Fibroblast of peridontal ligament (primary cell): ENCODE data around the gene RTN4.
"Not testable (repeated sequence)": the region's sequence is repeated elsewhere in the genome, so short reads cannot be mapped to it uniquely, and the experiment has no call there.

Experiments
- DNase-seq: peaks from one replicate; pipeline ENCODE4 v3.0.0-alpha.2; 2010; ENCODE audit errors: extremely low read depth

Gene RTN4

DNA sequence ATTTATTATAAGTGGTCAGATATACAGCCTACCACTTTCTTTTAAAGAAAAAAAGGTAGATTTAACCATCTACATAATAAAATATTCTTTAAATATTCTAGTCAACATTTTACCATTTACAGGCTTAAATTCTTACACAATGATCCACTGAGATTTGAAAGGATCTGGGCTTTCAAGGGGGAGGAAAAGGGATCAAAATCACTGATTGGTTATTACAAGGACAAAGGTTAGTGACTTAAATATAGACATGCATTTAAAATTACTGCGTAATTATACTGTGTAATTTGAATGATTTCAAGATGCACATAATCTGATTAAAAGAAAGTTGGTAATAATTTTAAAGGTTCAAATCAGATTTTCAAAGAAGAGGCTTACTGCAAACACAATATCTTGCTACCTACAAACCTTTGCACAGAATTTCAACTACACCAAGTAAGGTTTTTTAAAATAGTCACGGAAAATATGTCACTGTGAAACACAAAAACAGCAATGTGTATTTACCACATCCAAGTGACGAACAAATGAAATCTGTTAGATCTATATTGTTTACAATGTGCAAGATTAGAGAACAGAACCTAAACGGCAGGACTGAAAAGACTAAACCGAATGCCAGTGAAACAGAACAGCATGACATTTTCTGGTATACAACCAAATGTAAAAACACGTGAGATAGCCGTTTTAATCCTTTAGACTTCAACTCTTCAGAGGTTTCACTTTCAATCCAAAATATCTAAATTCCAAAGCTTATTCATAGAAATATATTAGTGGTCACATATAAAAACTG is 40.8 kb downstream of the RTN4 start:
- DNase-seq, result peak; percentile 38

DNA sequence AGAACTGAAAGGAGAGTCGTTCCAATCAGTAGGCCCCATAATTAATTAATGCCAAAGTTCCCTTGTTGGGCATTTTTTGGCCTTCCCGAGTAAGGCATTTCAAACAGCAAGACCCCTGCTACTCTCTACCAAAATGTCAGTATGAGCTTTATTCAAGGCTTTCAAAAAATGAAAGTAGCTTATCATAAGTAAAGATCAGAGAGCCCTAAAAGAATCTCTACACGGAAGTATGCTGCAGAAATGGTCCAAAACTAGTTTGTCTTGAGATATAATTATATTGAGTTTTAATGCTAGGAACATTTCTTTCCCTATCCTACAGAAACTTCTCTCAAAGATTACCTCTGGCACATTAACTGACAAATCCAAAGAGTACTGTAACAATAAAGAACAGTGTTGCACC is 43.9 kb downstream of the RTN4 start:
- DNase-seq, result no peak

DNA sequence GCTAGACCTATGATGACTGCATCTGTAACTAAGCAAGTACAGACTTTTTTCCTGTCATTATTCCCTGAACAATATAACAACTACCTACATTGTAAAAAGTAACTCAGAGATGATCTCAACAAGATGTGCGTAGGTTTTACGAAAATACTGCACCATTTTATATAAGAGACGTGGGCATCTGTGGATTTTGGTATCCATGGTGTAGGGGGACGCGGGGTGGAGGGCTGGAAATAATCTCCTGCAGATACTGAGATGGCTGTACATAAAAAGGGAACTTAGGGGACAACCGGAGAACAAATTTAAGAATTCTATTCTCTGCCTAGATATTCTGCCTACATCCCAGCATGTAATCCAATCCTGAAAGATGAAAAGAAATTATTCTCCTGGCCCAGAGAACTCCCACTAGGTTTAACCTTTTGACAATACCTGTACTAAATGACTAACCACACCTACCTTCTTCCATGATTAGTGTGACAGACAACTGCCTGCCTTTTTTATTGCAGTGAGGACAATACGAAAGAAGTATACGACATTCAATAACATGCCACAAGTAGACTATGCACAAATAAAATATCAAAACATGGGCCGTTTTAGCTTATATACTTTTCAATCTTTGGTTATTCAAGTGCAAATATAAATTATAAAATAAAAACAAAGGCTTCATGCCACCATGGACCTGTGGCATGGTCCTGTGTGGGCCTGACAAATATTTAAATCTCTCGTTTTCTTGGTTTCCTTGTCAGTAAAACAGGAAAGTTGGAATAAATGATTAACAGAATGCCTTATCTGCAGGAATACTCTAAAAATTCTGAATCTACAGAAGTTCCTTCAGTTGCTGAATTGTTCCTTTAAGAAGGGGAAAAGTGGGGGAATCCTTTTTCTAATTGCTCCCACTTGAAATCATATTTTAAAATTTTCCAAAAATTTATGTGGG is 46.3 kb downstream of the RTN4 start:
- no peak for DNase-seq

DNA sequence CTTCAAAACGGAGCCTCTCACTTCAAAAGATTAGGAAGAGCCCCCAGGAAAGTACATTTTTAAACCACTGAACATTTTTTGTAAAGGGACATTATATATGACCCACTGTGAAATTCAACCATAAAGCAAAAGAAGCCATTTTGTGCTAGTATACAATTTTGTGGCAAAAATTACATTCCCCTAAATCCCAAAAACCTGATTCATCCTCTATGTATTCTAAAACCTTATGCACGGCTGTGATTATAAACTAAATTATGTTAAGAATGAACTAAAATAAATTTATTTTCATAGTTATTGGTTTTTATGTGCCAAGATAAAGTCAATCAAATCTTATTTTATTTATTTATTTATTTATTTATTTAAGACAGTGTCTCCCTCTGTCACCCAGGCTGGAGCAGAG is 48.5 kb downstream of the RTN4 start:
- DNase-seq, result no peak

DNA sequence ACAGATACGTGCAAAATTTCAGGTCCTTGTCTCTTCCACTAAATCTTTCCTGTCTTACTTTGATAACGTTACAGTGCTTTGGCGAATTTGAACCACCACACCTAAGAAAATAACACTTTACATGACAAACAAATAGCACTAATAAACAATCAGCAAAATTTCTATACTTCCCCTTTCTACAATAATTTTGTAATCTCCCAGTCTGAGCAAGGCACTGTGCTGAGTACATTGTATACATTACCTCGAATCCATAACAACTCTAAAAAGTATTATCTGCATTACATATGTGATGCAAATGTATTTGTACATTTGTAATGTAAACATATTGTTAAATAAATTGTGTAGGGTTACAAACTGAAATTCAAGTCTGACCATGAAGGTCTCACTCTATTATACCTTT is 49.9 kb downstream of the RTN4 start:
- no peak for DNase-seq

DNA sequence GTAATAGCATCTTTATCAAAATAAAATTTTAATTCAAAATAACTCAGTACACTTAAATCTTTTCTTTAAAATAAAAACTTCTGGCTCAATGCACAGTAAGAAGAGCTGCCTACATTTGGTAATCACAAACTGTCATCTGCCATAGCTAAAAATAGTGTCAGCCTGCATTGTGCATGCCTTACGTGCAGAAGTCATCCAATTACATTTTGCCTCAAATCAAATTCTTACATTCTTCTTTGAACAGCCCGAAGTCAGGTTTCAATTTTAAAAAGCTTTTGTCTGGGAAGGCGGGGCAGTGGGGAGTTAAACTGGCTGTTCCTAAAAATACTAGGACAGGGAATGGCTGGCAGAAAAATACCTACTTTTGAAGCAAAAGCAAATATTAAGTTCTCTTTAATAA is 51.1 kb downstream of the RTN4 start:
- peak; percentile 86 for DNase-seq

DNA sequence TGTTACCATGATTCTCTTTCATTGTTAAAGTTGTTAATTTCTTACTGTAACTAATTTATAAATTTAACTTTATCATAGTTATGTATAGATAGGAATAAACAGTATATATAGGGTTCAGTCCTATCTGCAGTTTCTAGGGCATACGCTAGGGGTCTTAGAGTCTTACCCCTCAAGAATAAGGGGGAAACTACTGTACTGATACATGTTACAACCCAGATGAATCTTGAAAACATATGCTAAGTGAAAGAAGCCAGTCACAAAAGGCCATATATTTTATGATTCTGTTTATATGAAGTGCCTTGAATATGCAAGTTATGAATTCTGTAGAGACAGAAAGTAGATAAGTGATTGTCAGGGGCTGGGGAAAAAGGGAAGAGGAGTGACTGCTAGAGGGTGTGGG is 52.4 kb downstream of the RTN4 start:
- DNase-seq, result no peak

DNA sequence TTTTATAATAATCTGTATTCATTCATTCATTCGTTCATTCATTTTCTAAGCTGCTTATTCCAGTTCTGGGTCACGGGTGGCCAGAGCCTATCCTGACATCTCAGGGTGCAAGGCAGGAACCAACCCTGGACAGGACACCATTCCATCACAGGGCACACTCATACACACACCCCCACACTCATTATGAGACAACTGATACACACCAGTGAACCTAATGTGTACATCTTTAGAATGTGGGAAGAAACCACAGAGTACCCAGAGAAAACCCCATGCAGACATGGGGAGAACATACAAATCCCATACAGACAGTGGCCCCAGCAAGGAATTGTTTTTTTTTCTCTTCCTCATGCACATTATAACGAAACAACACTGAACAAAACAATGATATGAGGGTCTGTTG is 54.7 kb downstream of the RTN4 start:
- DNase-seq, result no peak

DNA sequence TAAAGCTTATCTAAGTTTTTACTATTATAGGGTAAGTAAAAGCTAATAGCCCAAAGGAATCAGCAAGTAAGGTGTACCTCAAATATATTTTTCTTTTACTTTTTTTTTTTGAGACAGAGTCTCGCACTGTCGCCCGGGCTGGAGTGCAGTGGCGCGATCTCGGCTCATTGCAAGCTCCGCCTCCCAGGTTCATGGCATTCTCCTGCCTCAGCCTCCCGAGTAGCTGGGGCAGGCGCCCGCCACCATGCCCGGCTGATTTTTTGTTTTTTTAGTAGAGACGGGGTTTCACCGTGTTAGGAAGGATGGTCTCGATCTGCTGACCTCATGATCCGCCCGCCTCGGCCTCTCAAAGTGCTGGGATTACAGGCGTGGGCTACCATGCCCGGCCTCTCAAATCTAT is 59.6 kb downstream of the RTN4 start:
- not testable (repeated sequence) for DNase-seq

DNA sequence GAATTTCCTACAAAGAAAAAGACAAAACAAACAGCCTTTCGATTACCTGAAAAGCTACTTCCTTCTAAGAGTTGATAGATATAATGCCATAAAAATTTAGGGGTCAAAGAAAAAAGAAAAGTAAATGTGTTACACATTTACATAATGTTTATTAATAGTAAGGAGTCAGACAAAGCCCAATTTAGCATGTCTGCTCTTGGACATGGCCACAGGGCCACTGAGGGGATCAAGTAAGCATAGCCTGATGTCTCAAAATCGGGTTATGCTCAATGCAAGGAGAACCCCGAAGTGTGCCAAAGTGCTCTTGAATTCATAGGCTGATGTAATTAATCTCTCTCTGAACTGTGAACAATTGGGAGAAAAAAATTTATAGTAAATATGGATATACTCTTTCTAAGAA is 61.6 kb downstream of the RTN4 start:
- no peak for DNase-seq

DNA sequence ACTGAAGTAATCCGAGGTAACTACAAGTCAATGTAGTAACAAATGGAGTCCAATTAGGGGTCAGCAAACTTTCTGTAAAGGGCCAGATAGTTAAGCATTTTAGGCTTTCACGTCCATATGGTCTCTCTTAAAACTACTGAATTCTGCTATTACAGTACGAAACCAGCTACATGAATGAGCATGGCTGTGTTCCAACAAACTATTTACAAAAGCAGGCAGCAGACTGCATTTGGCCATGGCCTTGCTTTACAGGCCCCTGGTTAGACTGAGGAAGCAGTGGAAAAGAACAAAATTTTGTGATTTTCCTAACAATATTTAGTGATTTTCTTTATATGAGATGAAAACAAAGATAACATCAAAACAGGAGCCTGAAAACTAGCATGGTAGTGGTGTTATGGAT is 64.0 kb downstream of the RTN4 start:
- DNase-seq, result peak; percentile 63

DNA sequence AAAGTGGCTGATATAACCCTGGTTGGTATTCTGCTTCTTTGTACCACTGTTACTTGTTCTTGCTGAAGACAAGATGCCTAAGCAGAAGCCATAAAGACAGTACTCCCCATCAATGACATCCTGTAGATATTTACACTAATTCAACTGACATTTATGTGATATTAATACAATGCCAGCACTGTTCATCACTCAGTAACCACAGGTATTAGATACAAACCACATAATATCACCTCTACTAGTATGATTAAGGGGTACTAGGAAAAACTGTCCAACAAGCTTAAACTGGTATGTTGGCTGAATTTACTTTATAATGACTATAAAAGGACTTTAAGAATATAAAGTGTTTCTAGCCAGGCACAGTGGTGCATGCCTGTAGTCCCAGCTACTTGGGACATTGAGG is 65.8 kb downstream of the RTN4 start:
- DNase-seq, result no peak

DNA sequence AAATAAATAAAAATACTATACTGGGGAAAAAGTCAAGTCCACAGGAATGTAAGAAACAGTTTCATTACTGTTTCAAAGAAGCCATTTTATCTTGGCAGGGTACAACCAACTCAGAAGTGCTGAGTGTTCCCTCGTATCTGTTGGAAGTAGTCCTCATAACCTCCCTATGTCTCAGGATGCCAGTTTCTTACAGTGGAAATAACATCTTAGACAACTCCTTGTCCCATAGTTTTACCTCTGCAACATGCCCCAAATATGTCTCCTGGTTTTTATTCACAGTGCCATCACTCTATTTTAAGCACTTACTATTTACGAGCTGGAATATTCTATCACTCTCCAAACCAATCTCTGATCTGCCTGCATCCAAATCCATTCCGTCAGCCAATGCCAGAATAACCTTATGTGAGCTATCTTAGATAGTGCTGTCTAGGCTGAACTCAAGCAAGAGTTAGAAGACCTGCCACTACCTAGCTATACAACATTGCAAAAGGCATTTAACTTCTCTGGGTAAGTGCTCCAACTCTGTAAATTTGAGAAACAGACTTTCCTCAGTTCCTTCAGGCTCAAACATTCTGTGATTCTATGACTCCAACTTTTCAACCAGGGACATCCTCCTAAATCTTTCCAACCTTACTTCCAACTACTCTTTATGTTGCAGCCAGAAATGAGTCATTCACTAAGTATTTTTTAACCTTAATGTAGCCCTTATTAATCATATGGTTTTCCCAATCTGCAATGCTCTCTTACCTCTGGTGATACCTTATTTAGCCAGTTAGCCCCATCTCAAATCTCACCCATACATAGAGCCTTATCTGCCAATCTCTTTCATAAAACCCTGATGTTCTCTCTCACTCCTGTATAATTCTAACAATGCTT is 66.7 kb downstream of the RTN4 start:
- peak; percentile 30 for DNase-seq

DNA sequence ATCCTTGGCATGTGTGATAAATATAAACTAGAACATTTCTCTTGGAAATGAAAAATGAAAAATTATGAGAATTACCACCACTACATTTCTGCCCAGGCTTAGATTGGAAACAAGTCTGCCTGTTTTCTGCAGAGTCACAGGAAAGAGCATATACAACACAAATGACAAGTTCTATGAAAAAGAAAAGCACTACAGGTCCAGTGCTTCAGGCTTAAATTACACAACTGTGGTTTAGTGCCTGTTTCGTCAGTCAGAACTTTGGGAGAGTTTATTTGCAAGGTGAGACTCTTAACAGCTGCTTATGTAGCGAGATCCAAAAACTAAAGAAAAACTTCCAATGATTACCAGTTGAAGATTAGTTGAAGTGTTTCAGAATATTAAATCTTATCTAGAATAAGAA is 68.9 kb downstream of the RTN4 start:
- DNase-seq, result no peak

DNA sequence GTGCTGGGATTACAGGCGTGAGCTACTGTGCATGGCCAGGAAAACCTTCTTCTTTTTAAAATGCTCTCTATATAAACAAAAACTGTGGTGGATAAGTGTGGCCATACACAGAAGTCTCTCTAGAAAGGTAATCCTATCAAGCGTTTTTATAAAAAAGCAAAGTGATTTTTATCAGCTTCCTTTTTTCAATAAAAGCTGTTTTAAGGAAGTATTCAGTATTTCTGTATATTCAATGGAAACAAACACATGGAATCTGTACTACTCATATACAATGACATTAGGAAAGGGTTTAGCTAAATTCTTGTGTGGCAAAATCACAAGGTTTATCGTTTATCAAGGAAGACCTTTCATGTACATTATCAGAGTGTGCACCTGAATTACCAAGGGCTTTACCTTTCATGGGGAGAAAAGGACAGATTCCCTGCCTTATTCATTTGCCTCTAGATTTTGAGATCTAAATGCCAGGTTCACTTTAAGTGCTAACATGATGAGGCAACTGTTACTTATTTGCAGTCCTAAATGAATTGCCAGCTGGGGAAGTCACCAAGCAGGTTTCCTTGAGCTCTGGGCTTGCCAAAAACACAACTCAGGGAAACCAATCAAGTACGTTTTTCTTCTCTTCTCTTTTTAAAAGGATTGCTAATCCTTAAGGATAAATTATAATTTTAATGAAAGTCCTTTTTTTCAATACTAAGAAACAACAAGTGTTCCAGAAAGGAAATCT is 70.8 kb downstream of the RTN4 start:
- peak; percentile 31 for DNase-seq

DNA sequence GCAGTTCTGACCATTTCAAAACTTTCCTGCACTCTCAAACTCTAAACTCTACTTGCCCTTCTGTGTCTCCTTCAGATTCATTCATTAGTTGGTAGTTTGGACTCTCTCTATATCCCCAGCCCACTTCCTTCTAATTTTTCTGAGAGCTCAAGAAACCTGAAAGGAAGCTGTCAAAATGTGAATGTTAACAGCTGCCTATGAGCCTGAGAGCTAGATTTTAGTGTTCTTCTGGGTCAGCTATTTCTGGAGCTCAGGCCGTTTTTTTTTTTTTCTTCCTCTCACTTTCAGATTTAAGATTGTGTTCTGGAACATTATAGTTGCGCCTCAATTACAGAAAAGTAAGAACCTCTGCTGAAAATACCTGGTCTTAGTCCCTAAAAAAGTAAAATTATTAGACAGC is 73.1 kb downstream of the RTN4 start:
- no peak for DNase-seq

DNA sequence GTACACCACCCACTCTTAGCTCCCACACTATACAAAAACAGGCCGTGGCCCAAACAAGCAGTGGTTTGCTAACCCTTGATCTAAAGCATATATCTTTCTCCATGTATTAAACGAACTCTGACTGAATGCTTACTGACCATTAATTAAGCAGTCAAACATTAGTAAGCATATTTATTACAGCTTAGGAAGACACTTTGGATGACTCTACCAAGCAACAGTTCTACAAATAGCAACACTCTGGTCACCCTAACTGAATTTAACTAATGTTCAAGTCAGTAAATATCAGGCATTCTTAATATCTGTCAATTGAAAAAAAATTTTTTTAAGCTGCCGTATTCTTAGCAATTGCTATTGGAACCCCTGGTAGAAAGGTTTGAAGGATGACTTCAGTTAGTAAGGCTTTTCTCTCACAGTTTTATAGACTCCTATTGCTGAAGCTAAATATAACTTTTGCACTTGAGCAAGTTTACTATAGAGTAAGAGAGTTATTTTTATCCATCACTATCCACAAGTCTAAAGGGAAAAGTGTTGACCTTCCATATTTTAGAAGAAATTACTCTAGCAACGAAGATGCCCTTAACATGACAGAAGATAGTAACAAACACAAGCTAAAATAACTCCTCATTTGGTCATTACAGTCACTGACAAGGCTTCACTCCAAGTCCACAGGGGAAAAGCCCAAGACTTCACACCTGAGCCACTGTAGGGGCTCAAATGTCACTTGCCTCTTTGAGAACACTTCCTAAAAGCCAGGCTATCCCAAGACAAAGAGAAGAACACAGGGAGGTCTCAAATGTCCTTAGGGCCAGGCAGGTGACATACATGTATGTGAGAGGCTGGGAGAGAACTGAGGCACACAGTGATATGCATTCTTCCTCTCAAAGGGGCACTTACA is 74.4 kb downstream of the RTN4 start:
- no peak for DNase-seq

DNA sequence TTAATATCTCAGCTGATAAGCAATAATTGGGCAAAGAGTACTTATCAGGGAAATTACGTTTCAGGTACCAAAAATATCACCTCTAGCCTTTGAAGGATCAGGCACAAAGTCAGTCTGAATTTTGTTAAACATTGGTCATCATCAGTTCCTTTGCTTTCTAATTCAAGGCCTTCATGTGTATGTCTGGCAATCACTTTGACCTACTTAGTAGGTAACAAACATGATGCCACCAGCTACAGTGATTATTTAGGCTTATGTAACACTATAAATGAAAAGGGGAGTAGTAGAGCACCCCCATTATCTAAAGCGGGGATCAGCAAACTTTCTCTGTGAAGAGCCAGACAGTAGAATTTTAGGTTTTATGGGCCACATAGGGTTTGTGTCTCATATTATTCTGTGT is 75.1 kb downstream of the RTN4 start:
- DNase-seq, result no peak

DNA sequence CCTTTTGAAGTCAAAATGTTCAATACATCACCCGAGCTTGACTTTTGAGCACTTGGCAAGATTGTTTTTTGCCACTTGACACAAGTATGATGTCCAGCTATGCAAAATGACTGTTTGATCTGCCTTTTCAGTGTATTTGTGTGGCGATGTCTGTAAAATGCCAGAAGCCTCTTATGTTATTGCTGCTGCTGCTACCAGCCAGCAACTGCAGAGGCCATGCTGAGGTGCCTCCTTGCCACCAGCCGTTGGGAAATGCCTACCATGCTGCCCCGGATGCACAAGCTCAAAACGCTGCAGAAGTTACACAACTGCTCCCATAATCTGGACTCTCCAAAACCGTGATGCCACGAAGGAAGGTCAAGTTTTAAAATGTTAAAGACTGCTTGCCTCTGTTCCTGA is 80.3 kb downstream of the RTN4 start:
- no peak for DNase-seq

DNA sequence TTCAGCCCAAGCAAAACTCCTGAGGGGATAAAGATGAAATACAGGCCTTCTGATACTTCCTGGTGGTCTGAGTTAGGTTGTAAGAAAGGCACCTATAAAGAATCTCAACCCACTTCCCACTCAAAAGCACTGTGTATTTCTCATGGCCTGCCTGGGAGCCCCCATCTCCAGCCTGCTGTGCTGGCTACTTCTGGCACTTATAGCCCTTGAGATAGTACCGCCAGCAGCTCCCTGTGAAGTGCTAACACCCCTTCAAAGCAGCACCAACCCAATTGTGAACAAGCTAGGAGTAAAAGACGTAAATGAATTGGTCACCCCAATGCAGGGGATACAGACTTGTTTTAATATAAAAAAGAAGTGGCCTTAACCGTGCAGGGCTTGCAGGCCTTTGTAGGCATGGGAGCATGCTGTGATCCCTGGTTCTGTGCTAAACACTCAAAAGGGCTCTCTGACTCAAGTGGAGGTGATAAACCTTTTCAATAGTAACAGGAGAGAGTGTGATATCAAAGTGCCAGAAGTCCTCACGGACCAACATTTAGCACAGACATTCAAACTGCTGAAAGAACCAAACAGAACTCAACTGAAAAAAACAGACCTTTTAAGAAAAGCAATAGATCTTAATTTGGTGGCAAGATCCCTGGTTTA is 80.8 kb downstream of the RTN4 start:
- no peak for DNase-seq
